ENCODE measurements around the gene RDH13. TPM values are rescaled to one million over a fixed set of nuclear protein-coding genes. Genes with fewer than 3 reads are reported as not detected.

Gene RDH13
- polyA plus RNA-seq, 2 of the 4 experiments (the other 2 are of a cell fraction): 10.6 to 12.8 TPM

DNA sequence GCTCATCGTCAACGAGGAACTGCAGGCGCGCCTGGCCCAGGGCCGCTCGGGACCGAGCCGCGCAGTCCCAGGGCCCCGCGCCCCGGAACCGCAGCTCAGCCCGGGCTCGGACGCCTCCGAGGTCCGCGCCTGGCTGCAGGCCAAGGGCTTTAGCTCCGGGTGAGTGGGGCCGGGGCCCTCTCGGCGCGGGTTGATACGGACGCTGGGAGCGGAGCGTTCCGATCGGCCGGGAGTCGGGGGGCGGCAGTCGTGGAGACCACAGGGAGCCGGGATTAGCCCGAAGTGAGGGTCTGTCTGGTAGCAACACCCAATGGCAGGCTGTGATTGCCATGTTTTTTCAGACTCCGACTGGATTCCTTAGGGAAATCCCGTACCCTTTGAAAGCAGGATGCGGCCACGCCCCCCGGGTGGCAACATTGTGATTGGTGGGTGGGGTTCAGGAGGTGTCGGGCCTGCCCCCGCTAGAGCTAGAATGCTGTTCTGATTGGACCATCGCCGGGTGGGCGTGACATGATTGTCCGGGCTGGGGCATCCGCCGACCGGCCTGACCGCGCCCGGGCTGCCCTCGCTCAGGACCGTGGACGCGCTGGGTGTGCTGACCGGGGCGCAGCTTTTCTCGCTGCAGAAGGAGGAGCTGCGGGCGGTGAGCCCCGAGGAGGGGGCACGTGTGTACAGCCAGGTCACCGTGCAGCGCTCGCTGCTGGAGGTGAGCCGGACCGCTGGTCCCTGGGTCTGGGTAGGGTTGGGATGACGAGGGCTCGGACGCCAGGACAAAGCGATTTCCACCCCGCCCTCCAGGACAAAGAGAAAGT, 24.0 kb upstream of the RDH13 start:
- no peaks in the 10 kb centered on the region for H3K9me3 ChIP-seq
- 93% methylated on average over 74 of the region's 74 CpGs for WGBS (ENCODE audit: missing lambda C conversion rate)
- no peak for TF ChIP-seq PBX3 (IDR thresholded peaks at IDR 0.05)
- 0 out of 5 replicates have a peak, but pooled peaks of 1 of the 2 experiments have one; percentile 23 for TF ChIP-seq JUN (IDR thresholded peaks at IDR 0.05)
- no peak overlapping the region for H3K27ac ChIP-seq
- ChIA-PET POLR2A (no interaction called here), CTCF (interaction anchor here (1.1 to 7.8 kb wide), 10 partner anchors 9 to 545 kb away, joined by 3 to 77 read pairs (median 4); partner anchors contain the start of genes EPS8L1, PPP1R12C and RDH13)
- H3K4me1 ChIP-seq: no peaks in the 10 kb centered on the region
- ATAC-seq (no peak), DNase-seq (ENCODE audit: low read depth in 1 of 2, low spot score in 1 of 2) (no peak), FAIRE-seq (no peak)
- no peak overlapping the region for H3K4me2 ChIP-seq
- H3K4me3 ChIP-seq: no peak overlapping the region

GRCh38 chr19:55085923-55086715, 23.2 kb upstream of the RDH13 start:
- no peak overlapping the region for H3K4me2 ChIP-seq
- CTCF ChIA-PET: interaction anchor here (1.1 to 7.8 kb wide), 8 partner anchors 10 to 545 kb away, joined by 3 to 77 read pairs (median 4); partner anchors contain the start of genes EPS8L1 and PPP1R12C

GRCh38 chr19:55084416-55084815, 21.5 kb upstream of the RDH13 start:
- Histone ChIP-seq H3K9me3 (no peaks in the 10 kb centered on the region), H3K4me3 (no peak overlapping the region), H3K27ac (no peak overlapping the region), H3K4me1 (no peaks in the 10 kb centered on the region), H3K4me2 (no peak overlapping the region)
- FAIRE-seq: no peak
- no peak for ATAC-seq
- no peak for DNase-seq (ENCODE audit: low read depth in 1 of 2, low spot score in 1 of 2)
- POLR2A ChIA-PET: no interaction called here
- CTCF ChIA-PET: interaction anchor here (0.9 to 7.8 kb wide), 8 partner anchors 10 to 619 kb away, joined by 3 to 77 read pairs (median 4); partner anchors contain the start of gene EPS8L1
- WGBS (ENCODE audit: missing lambda C conversion rate): 86% methylated on average over 10 of the region's 10 CpGs
- TF ChIP-seq, protein P1, sequence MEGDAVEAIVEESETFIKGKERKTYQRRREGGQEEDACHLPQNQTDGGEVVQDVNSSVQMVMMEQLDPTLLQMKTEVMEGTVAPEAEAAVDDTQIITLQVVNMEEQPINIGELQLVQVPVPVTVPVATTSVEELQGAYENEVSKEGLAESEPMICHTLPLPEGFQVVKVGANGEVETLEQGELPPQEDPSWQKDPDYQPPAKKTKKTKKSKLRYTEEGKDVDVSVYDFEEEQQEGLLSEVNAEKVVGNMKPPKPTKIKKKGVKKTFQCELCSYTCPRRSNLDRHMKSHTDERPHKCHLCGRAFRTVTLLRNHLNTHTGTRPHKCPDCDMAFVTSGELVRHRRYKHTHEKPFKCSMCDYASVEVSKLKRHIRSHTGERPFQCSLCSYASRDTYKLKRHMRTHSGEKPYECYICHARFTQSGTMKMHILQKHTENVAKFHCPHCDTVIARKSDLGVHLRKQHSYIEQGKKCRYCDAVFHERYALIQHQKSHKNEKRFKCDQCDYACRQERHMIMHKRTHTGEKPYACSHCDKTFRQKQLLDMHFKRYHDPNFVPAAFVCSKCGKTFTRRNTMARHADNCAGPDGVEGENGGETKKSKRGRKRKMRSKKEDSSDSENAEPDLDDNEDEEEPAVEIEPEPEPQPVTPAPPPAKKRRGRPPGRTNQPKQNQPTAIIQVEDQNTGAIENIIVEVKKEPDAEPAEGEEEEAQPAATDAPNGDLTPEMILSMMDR (IDR thresholded peaks at IDR 0.05): no peak
- no peak for TF ChIP-seq ZSCAN20 (CRISPR knock-in tag; IDR thresholded peaks at IDR 0.05)
- TF ChIP-seq HES2 (IDR thresholded peaks at IDR 0.05): no peak
- TF ChIP-seq PHF8 (IDR thresholded peaks at IDR 0.05; ENCODE audit: borderline replicate concordance, low read depth): no peak
- TF ChIP-seq KDM5A (IDR thresholded peaks at IDR 0.05): no peak
- TF ChIP-seq ZC3H11A (IDR thresholded peaks at IDR 0.05): no peak
- no peak for TF ChIP-seq HMGXB4 (CRISPR knock-in tag; IDR thresholded peaks at IDR 0.05; ENCODE audit: borderline replicate concordance)
- TF ChIP-seq CBX2 (IDR thresholded peaks at IDR 0.05; ENCODE audit: borderline replicate concordance, low read depth): no peak

More at GRCh38 chr19:55085923-55086715, 23.2 kb upstream of the RDH13 start:
- H3K27ac ChIP-seq: no peak overlapping the region
- POLR2A ChIA-PET: no interaction called here
- DNase-seq (ENCODE audit: low read depth in 1 of 2, low spot score in 1 of 2): no peak
- H3K4me3 ChIP-seq: no peak overlapping the region
- no peaks in the 10 kb centered on the region for H3K9me3 ChIP-seq
- FAIRE-seq: no peak
- TF ChIP-seq HOXB5 (CRISPR knock-in tag; IDR thresholded peaks at IDR 0.05): no peak
- TF ChIP-seq BHLHE40 (IDR thresholded peaks at IDR 0.05; ENCODE audit: low read depth, low read length): no peak
- TF ChIP-seq HOXA7 (CRISPR knock-in tag; IDR thresholded peaks at IDR 0.05): no peak
- TF ChIP-seq PBX3 (IDR thresholded peaks at IDR 0.05): no peak
- TF ChIP-seq EHF (CRISPR knock-in tag; IDR thresholded peaks at IDR 0.05): no peak
- TF ChIP-seq ELK1 (IDR thresholded peaks at IDR 0.05; ENCODE audit: low read depth, low read length): no peak
- no peak for TF ChIP-seq SREBF2 (IDR thresholded peaks at IDR 0.05)
- TF ChIP-seq, protein P1 (IDR thresholded peaks at IDR 0.05): no peak
- TF ChIP-seq EP300 (IDR thresholded peaks at IDR 0.05): no peak
- TF ChIP-seq HEYL (CRISPR knock-in tag; IDR thresholded peaks at IDR 0.05): no peak
- 92% methylated on average over 35 of the region's 35 CpGs for WGBS (ENCODE audit: missing lambda C conversion rate)
- ATAC-seq: no peak
- no peaks in the 10 kb centered on the region for H3K4me1 ChIP-seq
